ENCODE data around the gene CSN3.
"Not testable (repeated sequence)": the region's sequence is repeated elsewhere in the genome, so short reads cannot be mapped to it uniquely, and the experiment has no call there.

CSN3 gene, protein sequence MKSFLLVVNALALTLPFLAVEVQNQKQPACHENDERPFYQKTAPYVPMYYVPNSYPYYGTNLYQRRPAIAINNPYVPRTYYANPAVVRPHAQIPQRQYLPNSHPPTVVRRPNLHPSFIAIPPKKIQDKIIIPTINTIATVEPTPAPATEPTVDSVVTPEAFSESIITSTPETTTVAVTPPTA

DNA sequence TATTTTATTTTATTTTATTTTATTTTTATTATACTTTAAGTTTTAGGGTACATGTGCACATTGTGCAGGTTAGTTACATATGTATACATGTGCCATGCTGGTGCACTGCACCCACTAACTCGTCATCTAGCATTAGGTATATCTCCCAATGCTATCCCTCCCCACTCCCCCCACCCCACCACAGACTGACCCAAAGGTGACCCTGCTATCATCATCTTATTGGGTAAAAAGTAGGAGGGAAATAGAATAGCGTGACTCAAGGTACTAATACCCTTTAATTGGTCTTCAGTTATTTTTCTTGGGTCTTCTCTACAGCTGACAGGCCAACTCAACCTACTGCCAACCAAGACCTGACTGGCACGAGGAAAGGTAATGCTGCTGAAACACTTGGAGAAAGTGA, at the start of gene CSN3:
CSN3 (plus strand) TSS at position 301 of the 400 bp plus-strand sequence. CDS start 2,223 bp downstream, outside the sequence.
- FAIRE-seq, result not testable (repeated sequence)

DNA sequence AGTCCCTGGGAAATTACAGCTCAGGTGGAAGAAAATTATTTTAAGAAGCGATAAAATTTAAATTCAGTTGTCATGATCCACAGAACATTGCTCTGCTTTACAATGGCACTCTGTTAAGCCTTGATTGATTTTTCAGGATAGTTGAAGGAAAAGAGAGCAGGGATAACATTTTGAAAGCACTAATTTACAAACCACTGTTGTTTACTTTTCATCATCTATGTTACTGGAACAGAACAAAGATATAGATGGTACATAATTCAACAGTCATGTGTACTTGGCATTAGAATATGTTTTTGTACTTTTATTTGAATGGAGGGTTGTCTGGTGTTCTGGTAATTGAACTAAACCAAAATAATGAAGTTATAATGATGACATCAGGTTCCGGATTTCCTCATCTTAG, 49.5 kb upstream of the CSN3 start:
- no peak for FAIRE-seq

DNA sequence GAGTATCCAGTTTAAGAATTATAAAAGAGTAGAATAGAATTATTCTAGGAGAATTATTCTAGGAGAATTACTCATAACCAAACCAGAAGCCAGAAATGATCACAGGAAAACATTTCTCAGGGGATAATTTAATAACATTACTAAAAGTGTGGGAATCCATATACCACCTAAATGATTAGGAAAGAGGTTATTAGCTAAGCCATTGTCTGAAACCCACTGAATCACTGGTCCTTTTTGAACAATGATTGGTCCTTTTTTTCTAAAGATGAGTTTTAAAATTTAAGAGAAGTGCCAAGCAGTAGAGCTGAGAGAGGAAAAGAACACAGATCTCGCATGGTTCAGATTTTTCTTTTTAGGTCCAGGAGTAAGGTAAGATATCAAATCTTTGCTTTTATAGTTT, 47.0 kb upstream of the CSN3 start, which contains the start of gene ODAM:
ODAM (plus strand) TSS at position 301 of the 400 bp plus-strand sequence. CDS start 819 bp downstream, outside the sequence.
- FAIRE-seq, result no peak

DNA sequence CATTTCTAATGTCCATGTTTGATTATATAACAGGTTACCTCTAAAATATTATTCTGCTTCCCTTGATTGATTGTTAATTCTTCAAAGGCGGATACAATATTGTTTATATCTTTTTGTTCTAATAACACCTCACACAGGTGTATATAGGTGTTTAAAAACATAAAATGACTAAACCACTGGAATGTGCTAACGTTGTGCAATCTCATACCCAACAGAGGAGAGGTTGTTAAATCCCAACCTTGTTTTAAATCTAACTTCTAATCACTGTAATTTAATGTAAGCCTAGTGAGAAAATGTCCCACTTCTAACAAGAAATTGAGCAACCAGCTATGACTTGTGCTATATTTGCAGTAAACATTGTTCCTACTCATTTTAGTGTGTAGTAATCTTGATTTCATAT, 45.5 kb upstream of the CSN3 start:
- FAIRE-seq, result no peak

DNA sequence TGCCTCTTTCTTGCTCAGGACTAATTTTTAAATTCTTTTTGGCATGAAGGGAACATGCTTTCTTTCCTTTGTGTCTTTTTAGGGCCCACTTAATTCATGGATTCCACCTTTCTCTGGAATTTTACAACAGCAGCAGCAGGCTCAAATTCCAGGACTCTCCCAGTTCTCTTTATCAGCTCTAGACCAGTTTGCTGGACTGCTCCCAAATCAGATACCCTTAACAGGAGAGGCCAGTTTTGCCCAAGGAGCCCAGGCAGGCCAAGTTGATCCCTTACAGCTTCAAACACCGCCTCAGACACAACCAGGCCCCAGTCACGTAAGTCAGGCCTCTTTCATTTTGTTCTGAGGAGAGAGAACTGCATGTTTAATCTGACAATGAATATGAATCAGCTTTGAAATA, 44.6 kb upstream of the CSN3 start:
- FAIRE-seq, result no peak

DNA sequence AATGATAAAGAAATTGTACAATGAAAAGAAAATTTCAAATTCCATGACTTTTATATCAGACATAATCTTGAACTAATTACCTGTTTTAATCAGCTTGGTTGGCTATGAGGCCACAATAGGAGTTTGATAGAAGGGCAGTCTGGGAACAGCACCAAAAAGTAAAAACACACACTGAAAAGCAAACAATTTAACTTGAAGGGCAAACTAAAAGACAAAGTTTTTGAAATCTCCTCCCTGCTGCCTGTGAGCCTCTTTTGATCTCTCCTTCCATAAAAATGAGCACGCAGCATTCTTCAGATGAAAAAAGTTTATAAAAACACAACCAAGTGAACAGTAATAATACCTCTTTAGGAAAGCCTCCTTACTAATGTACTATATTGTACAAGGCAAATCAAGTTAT, 38.8 kb upstream of the CSN3 start:
- FAIRE-seq, result no peak

DNA sequence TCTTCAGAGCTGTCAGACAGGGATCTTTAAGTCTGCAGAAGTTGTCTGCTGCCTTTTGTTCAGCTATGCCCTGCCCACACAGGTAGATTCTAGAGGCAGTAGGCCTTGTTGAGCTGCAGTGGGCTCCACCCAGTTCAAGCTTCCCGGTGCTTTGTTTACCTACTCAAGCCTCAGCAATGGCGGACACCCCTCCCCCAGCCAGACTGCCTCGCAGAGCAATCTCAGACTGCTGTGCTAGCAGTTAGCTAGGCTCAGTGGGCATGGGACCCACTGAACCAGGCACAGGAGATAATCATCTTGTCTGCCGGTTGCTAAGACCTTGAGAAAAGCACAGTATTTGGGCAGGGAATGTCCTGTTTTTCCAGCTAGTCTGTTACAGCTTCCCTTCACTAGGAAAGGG, 29.6 kb upstream of the CSN3 start:
- FAIRE-seq, result not testable (repeated sequence)

DNA sequence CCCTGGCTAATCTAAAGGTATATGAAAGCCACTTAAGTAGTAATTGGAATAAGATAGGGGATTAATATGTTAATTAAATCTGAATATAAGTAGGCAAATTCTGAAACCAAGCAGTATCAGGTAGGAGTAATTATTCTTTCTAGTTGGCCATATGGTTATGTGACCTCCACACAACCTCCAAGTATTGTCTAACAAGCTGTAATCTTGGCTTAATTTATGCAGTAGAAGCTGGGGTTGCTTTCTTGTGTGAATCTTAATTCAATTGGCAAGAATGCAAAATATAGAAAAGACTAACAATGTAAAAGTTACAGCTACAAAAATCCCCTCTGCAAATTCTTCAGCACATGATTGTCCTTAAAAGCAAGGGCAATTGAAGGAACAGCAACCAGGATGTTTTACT, 26.3 kb upstream of the CSN3 start:
- FAIRE-seq, result not testable (repeated sequence)

DNA sequence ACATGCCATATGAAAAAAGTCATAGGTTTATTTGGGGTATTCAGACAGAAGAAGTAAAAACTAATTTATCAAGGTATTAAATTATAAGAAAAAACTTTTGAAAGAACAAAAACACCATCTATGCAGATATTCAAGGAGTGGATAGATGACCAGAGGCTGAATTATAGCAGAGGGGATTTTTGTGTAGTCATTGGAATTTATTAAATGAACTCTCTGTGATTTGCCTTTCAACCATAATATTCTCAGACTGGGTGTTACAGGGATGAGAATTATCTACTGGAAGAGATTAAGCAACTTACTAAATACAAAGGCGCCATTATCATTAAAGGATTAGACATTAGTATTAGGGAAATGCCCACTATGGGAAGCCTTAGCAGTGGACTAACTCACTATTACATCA, 25.8 kb upstream of the CSN3 start:
- FAIRE-seq, result not testable (repeated sequence)

DNA sequence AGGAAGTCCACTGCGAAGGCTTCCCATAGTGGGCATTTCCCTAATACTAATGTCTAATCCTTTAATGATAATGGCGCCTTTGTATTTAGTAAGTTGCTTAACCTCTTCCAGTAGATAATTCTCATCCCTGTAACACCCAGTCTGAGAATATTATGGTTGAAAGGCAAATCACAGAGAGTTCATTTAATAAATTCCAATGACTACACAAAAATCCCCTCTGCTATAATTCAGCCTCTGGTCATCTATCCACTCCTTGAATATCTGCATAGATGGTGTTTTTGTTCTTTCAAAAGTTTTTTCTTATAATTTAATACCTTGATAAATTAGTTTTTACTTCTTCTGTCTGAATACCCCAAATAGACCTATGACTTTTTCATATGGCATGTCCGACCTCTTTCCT, 21.0 kb upstream of the CSN3 start:
- not testable (repeated sequence) for FAIRE-seq

DNA sequence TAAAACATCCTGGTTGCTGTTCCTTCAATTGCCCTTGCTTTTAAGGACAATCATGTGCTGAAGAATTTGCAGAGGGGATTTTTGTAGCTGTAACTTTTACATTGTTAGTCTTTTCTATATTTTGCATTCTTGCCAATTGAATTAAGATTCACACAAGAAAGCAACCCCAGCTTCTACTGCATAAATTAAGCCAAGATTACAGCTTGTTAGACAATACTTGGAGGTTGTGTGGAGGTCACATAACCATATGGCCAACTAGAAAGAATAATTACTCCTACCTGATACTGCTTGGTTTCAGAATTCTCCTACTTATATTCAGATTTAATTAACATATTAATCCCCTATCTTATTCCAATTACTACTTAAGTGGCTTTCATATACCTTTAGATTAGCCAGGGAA, 20.6 kb upstream of the CSN3 start:
- not testable (repeated sequence) for FAIRE-seq

DNA sequence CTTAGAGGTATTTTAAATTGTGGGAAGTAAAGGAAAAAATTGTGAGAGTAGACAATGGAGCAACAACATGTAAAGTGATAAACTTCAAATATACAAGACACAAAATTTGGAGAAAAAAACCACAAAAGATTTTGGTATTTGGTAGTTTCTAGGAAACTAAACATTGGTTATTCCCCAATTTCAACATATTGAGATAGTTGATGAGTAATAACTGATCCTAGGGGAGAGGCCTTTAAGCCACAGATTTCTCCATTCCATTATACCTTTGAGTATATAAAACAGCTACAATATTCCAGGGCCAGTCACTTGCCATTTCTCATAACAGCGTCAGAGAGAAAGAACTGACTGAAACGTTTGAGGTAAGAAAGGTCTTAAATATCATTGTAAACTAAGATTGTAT, 16.6 kb upstream of the CSN3 start, which contains the start of gene FDCSP:
FDCSP (plus strand) TSS at position 301 of the 400 bp plus-strand sequence. CDS start 5,071 bp downstream, outside the sequence.
- no peak for FAIRE-seq

DNA sequence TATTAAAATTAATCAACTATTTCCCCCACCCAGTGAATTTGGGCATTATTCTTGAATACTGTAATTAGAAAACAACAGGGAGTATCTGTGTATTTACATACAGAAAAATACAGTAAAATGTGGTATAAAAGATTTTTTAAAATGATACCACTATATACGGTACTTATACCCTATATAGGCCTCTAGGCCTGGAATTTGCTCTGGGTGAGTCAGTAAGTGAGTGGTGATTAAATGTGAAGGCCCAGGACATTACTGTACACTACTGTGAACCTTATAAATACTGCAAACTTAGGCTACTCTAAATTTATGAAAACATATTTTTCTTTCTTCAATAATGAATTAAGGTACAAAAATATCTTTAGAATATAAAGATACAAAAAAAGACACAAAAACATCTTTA, 6.3 kb upstream of the CSN3 start:
- FAIRE-seq, result no peak

DNA sequence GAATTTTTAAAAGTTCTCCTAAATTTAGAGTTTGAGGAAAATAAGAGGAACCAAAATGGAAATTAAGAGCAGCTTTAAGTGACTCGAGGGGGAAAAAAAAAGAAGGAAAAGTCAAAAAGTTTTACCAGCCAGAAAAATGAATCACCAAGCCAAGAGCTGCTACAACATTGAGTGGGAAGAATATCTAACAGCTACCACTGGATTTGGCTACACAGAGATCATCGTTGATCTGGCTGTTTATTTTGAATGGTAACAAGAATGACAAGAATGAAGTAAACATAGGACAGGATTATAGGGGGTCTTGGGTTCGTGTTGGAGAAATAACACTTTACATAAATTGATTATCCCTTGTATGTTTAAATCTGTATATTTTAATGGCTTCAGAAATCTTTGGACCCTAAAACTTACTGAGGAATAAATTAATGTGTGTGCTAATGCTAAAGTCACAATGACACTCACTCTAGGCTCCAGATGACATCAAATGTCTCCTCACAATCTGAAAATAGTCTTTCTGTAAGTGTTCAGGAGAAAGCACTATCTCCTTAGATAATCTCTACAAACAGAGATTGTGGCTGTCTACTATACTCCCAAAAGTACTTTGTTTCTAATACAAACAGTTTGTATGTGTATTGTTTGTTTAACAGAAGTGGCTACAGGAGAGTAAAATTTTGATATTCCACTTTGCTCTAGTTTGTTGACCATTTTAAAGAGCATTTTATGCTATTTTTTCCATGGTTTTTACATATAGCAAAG, 3.1 kb upstream of the CSN3 start:
- no peak for FAIRE-seq

DNA sequence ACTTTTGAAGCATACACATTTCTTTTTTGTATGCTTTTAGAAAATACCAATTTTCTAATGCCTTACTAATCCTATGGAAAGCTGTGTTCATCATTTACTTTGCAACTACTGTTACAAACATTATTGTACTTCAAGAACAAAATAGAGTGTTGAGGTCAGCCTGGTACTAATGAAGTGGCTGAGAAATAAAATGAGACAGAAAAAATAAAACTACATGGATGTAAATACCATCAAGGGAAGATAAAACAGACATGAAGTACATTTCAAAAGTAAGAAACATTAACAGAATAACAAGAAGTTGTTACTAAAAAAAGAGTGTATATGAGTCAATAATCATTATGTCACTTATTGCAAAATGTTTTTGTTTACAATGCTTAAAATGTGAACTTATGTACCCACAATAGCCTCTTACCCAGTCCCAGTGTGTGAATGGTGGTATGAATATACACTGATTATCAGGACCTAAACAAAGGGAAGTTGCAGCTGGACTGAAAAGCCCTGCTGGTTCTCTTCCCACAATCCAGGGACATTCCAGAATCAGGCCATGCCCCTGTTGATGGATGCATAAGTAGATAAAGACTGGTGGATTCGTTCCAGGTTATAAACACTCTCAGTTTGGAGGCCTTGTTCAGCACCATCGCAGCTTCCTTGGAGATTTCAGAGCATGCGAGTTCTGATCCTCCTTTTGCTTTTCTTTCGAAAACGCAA, 2.4 kb upstream of the CSN3 start:
- FAIRE-seq, result no peak

DNA sequence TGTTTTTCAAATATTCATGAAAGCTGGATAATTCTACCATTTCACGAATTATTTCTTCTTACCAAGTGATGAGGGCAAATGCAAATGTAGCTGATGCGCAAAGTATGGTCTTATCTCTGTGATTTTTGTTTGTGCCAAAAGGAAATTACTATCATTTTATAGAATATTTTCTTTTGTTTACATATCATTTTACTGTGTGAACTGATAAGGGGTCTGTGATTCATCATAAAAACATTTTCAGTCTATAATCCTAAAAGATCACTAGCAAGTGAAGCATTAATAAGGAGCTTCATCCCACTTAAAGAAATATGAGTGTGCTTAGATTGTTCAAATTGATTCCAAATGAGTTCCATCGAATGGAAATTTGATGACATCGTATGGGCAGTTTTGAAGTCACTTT, 694 bp downstream of the CSN3 start:
- FAIRE-seq, result no peak

DNA sequence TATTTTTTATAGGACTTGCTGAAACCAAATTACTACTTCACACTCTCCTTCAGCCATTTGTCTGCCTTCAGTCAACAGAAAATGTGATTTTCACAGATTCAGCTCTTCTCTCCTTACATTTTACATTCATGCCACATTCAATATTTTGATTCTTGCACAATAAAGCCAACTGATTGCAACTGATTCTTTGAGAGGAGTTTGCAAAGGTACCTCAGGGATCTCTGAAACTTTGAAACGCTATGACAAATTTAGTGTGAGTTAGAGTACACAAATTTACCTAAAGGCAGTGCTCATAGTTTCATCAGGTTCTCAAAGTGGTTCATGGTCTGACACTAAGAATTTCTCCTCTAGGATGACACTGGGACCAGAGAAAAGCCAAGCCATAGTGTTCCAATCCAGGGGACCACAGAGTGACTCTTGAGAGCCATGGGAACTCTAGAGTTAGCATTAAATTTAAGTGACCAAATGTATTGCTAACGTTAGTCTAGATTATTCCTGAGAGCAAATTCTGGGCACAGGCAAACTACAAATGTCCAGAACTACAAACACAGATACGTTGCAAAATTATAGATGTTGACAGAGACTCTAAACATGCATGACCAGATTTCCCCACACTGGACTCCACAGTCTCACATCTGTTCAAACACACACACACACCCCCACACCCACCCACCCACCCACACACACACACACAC, 9.0 kb downstream of the CSN3 start:
- FAIRE-seq, result no peak

DNA sequence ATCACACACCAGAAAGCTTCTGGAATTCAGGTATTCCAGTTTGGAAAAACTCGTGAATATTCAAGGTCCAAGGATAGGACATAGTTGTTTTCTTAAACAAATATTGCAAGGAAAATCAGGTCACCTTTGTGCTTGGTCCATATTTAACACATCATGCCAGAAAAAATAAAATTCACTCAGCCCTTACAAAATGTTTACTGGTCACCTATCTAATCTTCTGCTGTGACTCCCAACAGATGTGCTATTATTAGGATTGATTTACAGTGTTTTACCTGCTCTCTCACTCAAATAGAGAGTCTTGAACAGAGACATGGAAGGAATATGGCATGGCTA, 9.5 kb downstream of the CSN3 start:
- no peak for FAIRE-seq

DNA sequence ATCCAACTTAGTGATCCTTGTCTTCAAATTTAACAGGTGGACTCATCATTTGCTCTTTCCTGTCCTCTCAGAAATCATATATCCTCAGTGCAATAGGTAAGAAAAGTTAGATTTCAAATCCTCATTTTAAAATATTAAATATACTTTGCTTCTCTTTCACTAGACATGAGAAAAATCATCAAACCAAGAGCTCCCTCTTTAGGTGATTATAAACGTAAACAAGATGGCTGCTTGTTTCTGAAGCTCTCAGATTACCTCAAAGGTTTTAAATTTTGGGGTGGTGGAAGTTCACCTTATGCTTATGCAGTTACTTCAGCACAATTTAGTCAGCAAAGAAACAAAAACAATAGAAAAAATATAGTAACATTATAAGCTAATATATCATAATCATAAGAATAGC, 27.3 kb downstream of the CSN3 start:
- no peak for FAIRE-seq

DNA sequence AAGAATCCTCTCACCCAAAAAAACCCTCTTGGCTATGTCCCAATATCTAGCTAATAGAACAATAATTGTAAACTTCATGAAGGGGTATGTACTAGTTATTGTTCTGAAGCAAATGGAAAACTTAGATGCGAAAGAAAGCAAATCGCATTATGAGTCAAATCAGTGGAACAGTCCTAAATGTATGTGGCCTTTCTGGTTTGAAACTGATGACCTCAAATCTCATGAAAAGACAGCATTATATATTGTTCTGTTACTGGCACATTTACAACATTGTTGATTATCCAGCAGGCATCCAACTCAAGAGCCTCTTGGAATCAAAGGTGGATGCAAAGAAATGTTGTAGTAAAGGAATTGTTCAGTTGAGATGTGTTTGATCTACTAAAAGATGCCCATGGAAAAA, 34.7 kb downstream of the CSN3 start:
- no peak for FAIRE-seq

DNA sequence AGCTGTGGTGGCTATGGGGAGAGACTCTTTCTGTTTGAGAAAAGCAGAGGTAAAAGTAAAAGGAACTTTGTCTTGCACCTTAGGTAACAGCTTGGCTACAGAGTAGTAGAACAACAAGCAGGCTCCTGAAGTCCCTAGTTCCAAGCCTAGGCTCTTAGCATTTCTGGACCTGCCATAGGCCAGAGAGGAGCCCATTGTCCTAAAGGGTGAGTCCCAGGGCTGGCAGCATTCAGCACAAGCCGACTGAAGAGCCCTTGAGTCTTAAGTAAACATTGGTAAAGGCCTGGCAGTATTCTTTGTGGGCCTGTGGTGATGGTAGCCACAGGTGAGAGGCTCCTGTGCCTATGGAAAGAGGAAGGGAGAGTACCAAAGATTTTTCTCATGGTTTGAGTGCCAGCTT, 38.2 kb downstream of the CSN3 start:
- no peak for FAIRE-seq

DNA sequence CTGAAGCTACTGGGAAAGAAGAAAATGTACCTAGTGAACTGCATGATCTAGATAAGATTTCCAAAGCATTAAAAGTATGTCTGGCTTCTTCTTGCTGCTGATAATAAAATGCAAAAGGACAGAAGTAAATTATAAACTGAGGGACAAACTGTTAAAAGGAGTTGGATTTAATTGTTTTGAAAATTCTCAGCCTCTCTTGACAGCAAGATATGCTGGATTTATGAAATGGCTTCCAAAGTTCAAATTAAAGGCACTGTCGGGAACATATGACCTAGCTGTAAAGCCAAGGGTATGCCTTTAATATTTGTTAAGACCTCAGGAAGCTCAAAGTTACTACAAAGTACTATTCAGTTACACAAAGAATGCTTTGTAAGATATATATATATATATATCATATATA, 46.3 kb downstream of the CSN3 start:
- no peak for FAIRE-seq

DNA sequence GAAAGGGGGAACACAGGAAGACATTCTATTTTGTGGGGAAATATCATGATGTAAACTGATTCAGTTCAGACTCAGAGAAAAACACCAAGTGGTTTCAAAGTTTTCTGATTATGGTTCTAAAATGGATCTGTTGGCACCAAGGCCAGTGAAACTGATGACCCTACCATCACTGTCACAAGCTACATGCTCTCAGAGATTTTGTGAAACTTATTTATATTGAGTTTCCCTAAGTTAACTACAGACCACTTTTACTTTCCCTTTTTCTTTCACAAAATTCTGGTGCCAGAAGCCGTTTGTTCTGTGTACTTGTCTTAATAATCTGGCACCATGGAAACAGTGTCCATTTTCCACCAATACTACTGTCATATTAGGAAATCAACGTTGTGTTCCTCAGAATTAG, 48.9 kb downstream of the CSN3 start:
- no peak for FAIRE-seq
